Prostate gland (tissue), 2 donors: Measurements from ENCODE around the gene EIF1AX.

ENCODE experiments used
- POLR2A ChIP-seq: fragments of 450-650 bp; IDR thresholded peaks from one replicate; pipeline ENCODE4 v1.6.1; 2016; ENCODE audit warnings: antibody characterized with exemption, mild to moderate bottlenecking
- TF ChIP-seq, protein P1 (sequence below), 4 experiments: fragments of 200-600 bp in 2 of 4; fragments of 450-650 bp in 2 of 4; sonication (generic) in 2 of 4; IDR thresholded peaks; 1 replicate in 3 of 4; 2 replicates in 1 of 4; pipeline ENCODE4 v1.5.1; 2016 to 2019; ENCODE audit warnings: antibody characterized with exemption in 4 of 4, mild to moderate bottlenecking in 2 of 4, moderate library complexity in 2 of 4

GRCh38 chrX:20159797-20160385 is 18.3 kb upstream of the EIF1AX start:
- TF ChIP-seq, protein P1, sequence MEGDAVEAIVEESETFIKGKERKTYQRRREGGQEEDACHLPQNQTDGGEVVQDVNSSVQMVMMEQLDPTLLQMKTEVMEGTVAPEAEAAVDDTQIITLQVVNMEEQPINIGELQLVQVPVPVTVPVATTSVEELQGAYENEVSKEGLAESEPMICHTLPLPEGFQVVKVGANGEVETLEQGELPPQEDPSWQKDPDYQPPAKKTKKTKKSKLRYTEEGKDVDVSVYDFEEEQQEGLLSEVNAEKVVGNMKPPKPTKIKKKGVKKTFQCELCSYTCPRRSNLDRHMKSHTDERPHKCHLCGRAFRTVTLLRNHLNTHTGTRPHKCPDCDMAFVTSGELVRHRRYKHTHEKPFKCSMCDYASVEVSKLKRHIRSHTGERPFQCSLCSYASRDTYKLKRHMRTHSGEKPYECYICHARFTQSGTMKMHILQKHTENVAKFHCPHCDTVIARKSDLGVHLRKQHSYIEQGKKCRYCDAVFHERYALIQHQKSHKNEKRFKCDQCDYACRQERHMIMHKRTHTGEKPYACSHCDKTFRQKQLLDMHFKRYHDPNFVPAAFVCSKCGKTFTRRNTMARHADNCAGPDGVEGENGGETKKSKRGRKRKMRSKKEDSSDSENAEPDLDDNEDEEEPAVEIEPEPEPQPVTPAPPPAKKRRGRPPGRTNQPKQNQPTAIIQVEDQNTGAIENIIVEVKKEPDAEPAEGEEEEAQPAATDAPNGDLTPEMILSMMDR (IDR thresholded peaks at IDR 0.05): no peak
- no peak for TF ChIP-seq POLR2A
